ENCODE measurements around the gene GJC1.

DNA sequence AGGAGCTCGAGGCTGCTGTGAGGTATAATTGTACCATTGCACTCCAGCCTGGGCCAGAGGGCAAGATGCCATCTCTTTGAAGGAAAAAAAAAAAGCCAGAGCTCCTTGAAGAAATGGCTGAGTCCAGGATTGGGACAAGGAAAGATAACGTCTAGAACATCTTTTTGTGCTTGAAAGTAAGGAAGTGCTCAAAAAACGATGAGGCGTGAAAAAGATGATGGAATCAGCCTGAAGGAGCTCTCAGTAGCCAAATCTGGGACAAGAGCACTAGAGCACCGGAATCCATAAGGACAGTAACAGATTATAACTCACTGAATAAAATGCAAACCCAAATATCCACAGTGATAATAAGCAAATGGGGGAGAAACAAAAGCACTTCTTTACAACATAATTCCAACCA, 47.0 kb upstream of the GJC1 start:
- TF ChIP-seq, protein P1, sequence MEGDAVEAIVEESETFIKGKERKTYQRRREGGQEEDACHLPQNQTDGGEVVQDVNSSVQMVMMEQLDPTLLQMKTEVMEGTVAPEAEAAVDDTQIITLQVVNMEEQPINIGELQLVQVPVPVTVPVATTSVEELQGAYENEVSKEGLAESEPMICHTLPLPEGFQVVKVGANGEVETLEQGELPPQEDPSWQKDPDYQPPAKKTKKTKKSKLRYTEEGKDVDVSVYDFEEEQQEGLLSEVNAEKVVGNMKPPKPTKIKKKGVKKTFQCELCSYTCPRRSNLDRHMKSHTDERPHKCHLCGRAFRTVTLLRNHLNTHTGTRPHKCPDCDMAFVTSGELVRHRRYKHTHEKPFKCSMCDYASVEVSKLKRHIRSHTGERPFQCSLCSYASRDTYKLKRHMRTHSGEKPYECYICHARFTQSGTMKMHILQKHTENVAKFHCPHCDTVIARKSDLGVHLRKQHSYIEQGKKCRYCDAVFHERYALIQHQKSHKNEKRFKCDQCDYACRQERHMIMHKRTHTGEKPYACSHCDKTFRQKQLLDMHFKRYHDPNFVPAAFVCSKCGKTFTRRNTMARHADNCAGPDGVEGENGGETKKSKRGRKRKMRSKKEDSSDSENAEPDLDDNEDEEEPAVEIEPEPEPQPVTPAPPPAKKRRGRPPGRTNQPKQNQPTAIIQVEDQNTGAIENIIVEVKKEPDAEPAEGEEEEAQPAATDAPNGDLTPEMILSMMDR (IDR thresholded peaks at IDR 0.05), result no peak
- no peak for TF ChIP-seq EP300 (IDR thresholded peaks at IDR 0.05)

Measured in ovary (tissue), 3 donors.